Cardiac muscle cell (in vitro differentiated cells and primary cell): ENCODE measurements around the gene REM2. TPM values are rescaled to one million over a fixed set of nuclear protein-coding genes. Genes with fewer than 3 reads are reported as not detected.
A peak's percentile ranks its signal among the peaks of the same experiment; 100 is the strongest.

Source experiments
- DNase-seq, 2 donors: peaks; one replicate each; pipeline versions ENCODE4 v3.0.0 to v3.0.0-alpha.2; 2010 to 2017; ENCODE audit warnings: low read depth in 1 of 2, low spot score in 1 of 2
- H3K27ac ChIP-seq: fragments of 200-600 bp; sonication (generic); 2 replicates; pipeline ENCODE4 v1.5.1; 2016
- H3K27me3 ChIP-seq: fragments of 200-600 bp; sonication (generic); 2 replicates; pipeline ENCODE4 v1.6.0; 2016; ENCODE audit warnings: control low read depth
- H3K36me3 ChIP-seq: fragments of 200-600 bp; sonication (generic); 2 replicates; pipeline ENCODE4 v1.5.1; 2016; ENCODE audit warnings: control low read depth
- H3K4me1 ChIP-seq: fragments of 200-600 bp; sonication (generic); 2 replicates; pipeline ENCODE4 v1.8.1; 2017; ENCODE audit warnings: low read depth, mild to moderate bottlenecking, mixed run types
- H3K4me3 ChIP-seq: fragments of 200-600 bp; sonication (generic); 2 replicates; pipeline ENCODE4 v1.5.1; 2016; ENCODE audit warnings: mild to moderate bottlenecking
- H3K9me3 ChIP-seq: fragments of 200-600 bp; sonication (generic); 2 replicates; pipeline ENCODE4 v1.5.1; 2017; ENCODE audit warnings: low read depth, mild to moderate bottlenecking, control low read depth
- polyA plus RNA-seq: library from polyadenylated mRNA; unstranded; fragments of >200 nt; fragmentation: Nextera tagmentation; extraction: Ambion mirVana; gene quantifications from 2 replicates; pipeline ENCODE4 v1.2.1, GENCODE V29; 2016
- total RNA-seq: library from RNA; depleted of rRNA; stranded (reverse); fragments of >200 nt; gene quantifications from 2 replicates; pipeline ENCODE4 v1.2.3, GENCODE V29; 2016
- TF ChIP-seq, protein P1 (sequence below): IDR thresholded peaks from 2 replicates; pipeline ENCODE4 v1.5.1; 2012; ENCODE audit warnings: low read depth, mild to moderate bottlenecking, low read length

The REM2 gene
- total and polyA plus RNA-seq, 2 experiments from 2014 or later, result 2.7 to 5.1 TPM

GRCh38 chr14:22845821-22846625 lies 37.0 kb upstream of the REM2 start:
- DNase-seq, result no peak
- Histone ChIP-seq H3K4me3 (no peak overlapping the region), H3K4me1 (peaks cover 2% of the 10 kb centered on the region), H3K9me3 (no peaks in the 10 kb centered on the region), H3K36me3 (no peaks in the 10 kb centered on the region), H3K27me3 (no peaks in the 10 kb centered on the region), H3K27ac (no peak overlapping the region)
- TF ChIP-seq, protein P1, sequence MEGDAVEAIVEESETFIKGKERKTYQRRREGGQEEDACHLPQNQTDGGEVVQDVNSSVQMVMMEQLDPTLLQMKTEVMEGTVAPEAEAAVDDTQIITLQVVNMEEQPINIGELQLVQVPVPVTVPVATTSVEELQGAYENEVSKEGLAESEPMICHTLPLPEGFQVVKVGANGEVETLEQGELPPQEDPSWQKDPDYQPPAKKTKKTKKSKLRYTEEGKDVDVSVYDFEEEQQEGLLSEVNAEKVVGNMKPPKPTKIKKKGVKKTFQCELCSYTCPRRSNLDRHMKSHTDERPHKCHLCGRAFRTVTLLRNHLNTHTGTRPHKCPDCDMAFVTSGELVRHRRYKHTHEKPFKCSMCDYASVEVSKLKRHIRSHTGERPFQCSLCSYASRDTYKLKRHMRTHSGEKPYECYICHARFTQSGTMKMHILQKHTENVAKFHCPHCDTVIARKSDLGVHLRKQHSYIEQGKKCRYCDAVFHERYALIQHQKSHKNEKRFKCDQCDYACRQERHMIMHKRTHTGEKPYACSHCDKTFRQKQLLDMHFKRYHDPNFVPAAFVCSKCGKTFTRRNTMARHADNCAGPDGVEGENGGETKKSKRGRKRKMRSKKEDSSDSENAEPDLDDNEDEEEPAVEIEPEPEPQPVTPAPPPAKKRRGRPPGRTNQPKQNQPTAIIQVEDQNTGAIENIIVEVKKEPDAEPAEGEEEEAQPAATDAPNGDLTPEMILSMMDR, result no peak

DNA sequence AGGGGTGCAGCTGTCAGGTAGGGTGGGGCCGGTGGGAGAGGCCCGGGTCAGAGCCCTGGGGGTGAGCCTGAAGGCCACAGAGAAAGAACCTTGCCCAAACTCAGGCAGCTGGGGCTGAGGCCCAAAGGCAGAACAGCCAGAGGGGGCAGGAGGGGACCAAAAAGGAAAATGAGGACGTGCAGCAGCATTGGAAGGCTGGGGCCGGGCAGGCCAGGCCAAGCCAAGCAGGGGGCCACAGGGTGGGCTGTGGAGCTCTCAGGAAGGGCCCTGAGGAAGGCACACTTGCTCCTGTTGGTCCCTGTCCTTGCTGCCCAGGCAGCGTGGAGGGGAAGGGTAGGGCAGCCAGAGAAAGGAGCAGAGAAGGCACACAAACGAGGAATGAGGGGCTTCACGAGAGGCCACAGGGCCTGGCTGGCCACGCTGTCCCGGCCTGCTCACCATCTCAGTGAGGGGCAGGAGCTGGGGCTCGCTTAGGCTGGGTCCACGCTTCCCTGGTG lies 36.2 kb upstream of the REM2 start:
- Histone ChIP-seq H3K27me3 (no peaks in the 10 kb centered on the region), H3K4me1 (no peaks in the 10 kb centered on the region), H3K9me3 (no peaks in the 10 kb centered on the region), H3K4me3 (no peak overlapping the region), H3K36me3 (no peaks in the 10 kb centered on the region), H3K27ac (no peak overlapping the region)
- TF ChIP-seq, protein P1, result no peak
- DNase-seq, result no peak

DNA sequence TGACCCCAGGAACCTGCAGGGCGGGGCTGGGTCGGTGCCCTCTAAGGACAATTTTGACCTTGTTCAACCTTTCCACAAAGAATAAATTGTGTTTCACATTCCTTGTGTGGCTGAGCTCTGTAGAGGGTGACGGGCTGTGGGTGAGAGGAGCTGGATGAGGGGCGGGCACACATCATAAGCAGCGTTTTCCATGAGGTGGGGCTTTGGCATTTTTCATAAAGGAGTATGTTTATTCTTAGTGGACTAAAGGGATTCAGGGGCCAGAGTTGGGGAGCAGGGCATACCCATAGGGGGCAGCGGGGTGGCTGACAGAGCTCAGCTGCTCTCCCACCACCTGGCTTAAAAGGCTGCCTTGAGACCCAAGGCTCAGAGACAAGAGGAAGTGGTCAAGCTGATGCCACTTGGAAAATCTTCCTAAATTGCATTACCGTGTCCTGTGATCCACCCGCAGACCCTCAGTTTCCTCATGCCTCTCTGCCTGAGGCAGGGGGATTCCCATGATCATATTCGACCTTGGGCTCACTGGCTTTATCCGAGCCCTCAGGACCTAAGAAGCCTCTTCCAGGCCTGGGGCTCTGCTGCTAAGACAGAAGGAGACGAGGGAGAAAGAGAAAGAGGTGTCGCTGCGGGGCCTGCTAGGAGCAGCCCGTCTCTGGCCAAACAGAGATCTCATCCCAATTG lies 35.2 kb upstream of the REM2 start:
- Histone ChIP-seq H3K9me3 (no peaks in the 10 kb centered on the region), H3K4me3 (no peak overlapping the region), H3K36me3 (no peaks in the 10 kb centered on the region), H3K27me3 (no peaks in the 10 kb centered on the region), H3K4me1 (no peaks in the 10 kb centered on the region), H3K27ac (no peak overlapping the region)
- peak in 1 of 2 donors; percentile 75 for DNase-seq
- TF ChIP-seq, protein P1, result peak; percentile 11

- DNase-seq, result peak in 1 of 2 donors; percentile 98
- Histone ChIP-seq H3K4me3 (no peak overlapping the region), H3K4me1 (no peaks in the 10 kb centered on the region), H3K27ac (no peak overlapping the region), H3K27me3 (no peaks in the 10 kb centered on the region), H3K9me3 (no peaks in the 10 kb centered on the region), H3K36me3 (no peaks in the 10 kb centered on the region)
- TF ChIP-seq, protein P1, result no peak
Measured at GRCh38 chr14:22848351-22849164, 34.5 kb upstream of the REM2 start.

GRCh38 chr14:22849212-22849819 lies 33.7 kb upstream of the REM2 start:
- Histone ChIP-seq H3K27me3 (no peaks in the 10 kb centered on the region), H3K4me1 (no peaks in the 10 kb centered on the region), H3K27ac (no peak overlapping the region), H3K36me3 (no peaks in the 10 kb centered on the region), H3K4me3 (no peak overlapping the region), H3K9me3 (no peaks in the 10 kb centered on the region)
- TF ChIP-seq, protein P1, result no peak
- DNase-seq, result peak in 1 of 2 donors; percentile 86
